ENCODE results near the gene FILIP1.

FILIP1 gene

GRCh38 chr6:75512591-75512990, 19.0 kb upstream of the FILIP1 start:
- no peak for DNase-seq (ENCODE audit: low read depth)
- no peak overlapping the region for H3K4me3 ChIP-seq (ENCODE audit: low read depth, low read length)
- no peak for TF ChIP-seq MAX (IDR thresholded peaks at IDR 0.05; ENCODE audit: low read depth, low read length)
- no peak for TF ChIP-seq MYC (IDR thresholded peaks at IDR 0.05; ENCODE audit: low read depth, low read length)
- no peak for TF ChIP-seq CTCF (IDR thresholded peaks at IDR 0.05; ENCODE audit: low read depth, low read length)
- no peak for TF ChIP-seq POLR2A (IDR thresholded peaks at IDR 0.05; ENCODE audit: extremely low read depth, insufficient read length)

GRCh38 chr6:75505424-75505823, 11.8 kb upstream of the FILIP1 start:
- no peak overlapping the region for H3K4me3 ChIP-seq (ENCODE audit: low read depth, low read length)
- TF ChIP-seq MYC (IDR thresholded peaks at IDR 0.05; ENCODE audit: low read depth, low read length) (no peak), POLR2A (IDR thresholded peaks at IDR 0.05; ENCODE audit: extremely low read depth, insufficient read length) (no peak), CTCF (IDR thresholded peaks at IDR 0.05; ENCODE audit: low read depth, low read length) (no peak), MAX (IDR thresholded peaks at IDR 0.05; ENCODE audit: low read depth, low read length) (no peak)
- DNase-seq (ENCODE audit: low read depth) = no peak

- TF ChIP-seq POLR2A (IDR thresholded peaks at IDR 0.05; ENCODE audit: extremely low read depth, insufficient read length) (no peak), CTCF (IDR thresholded peaks at IDR 0.05; ENCODE audit: low read depth, low read length) (no peak), MAX (IDR thresholded peaks at IDR 0.05; ENCODE audit: low read depth, low read length) (no peak), MYC (IDR thresholded peaks at IDR 0.05; ENCODE audit: low read depth, low read length) (no peak)
- H3K4me3 ChIP-seq (ENCODE audit: low read depth, low read length) = no peak overlapping the region
- DNase-seq (ENCODE audit: low read depth) = no peak
Measured at GRCh38 chr6:75504465-75505222, 11.0 kb upstream of the FILIP1 start.

GRCh38 chr6:75503291-75503690, 9.7 kb upstream of the FILIP1 start:
- TF ChIP-seq MYC (IDR thresholded peaks at IDR 0.05; ENCODE audit: low read depth, low read length) = no peak
- TF ChIP-seq POLR2A (IDR thresholded peaks at IDR 0.05; ENCODE audit: extremely low read depth, insufficient read length) = no peak
- TF ChIP-seq CTCF (IDR thresholded peaks at IDR 0.05; ENCODE audit: low read depth, low read length) = no peak
- TF ChIP-seq MAX (IDR thresholded peaks at IDR 0.05; ENCODE audit: low read depth, low read length) = no peak
- DNase-seq (ENCODE audit: low read depth) = no peak

GRCh38 chr6:75502884-75503283, 9.3 kb upstream of the FILIP1 start:
- DNase-seq (ENCODE audit: low read depth) = no peak
- TF ChIP-seq CTCF (IDR thresholded peaks at IDR 0.05; ENCODE audit: low read depth, low read length) (no peak), POLR2A (IDR thresholded peaks at IDR 0.05; ENCODE audit: extremely low read depth, insufficient read length) (no peak), MAX (IDR thresholded peaks at IDR 0.05; ENCODE audit: low read depth, low read length) (no peak), MYC (IDR thresholded peaks at IDR 0.05; ENCODE audit: low read depth, low read length) (no peak)
- no peak overlapping the region for H3K4me3 ChIP-seq (ENCODE audit: low read depth, low read length)

More at GRCh38 chr6:75503291-75503690, 9.7 kb upstream of the FILIP1 start:
- no peak overlapping the region for H3K4me3 ChIP-seq (ENCODE audit: low read depth, low read length)
